ENCODE measurements around the gene GIPC3.

- TF ChIP-seq SUZ12 (IDR thresholded peaks at IDR 0.05; ENCODE audit: extremely low read depth, insufficient read depth, insufficient read length) (no peak), ZNF274 (IDR thresholded peaks at IDR 0.05; ENCODE audit: low read depth, low read length) (no peak)
These were observed 30.8 kb upstream of the GIPC3 start for GRCh38 chr19:3554254-3555083.
